Spinal cord (tissue), 10 donors: ENCODE results near the gene LSM8. TPM values are rescaled to one million over a fixed set of nuclear protein-coding genes. Genes with fewer than 3 reads are reported as not detected.
"Not testable (repeated sequence)": the region's sequence is repeated elsewhere in the genome, so short reads cannot be mapped to it uniquely, and the experiment has no call there.

Experiments used
- DNase-seq, 6 donors: peaks; one replicate each; pipeline versions ENCODE4 v3.0.0 to v3.0.0-alpha.2; 2013 to 2015; ENCODE audit warnings: low spot score in 6 of 6, low read depth in 4 of 6
- H3K27ac ChIP-seq: one replicate; pipeline ENCODE4 v1.5.1; 2013; ENCODE audit warnings: low read depth, low read length, control low read depth
- H3K27me3 ChIP-seq: one replicate; pipeline ENCODE4 v1.6.1; 2013; ENCODE audit warnings: low read length; ENCODE audit not compliant: control insufficient read depth, insufficient read depth
- H3K36me3 ChIP-seq: one replicate; pipeline ENCODE4 v1.6.1; 2013; ENCODE audit warnings: low read length; ENCODE audit not compliant: control insufficient read depth, insufficient read depth
- H3K4me1 ChIP-seq: one replicate; pipeline ENCODE4 v1.6.1; 2013; ENCODE audit warnings: low read length; ENCODE audit not compliant: control insufficient read depth, insufficient read depth
- H3K4me3 ChIP-seq: one replicate; pipeline ENCODE4 v1.5.1; 2013; ENCODE audit warnings: low read depth, low read length, control low read depth
- H3K9me3 ChIP-seq: one replicate; pipeline ENCODE4 v1.6.1; 2013; ENCODE audit warnings: low read length; ENCODE audit not compliant: control insufficient read depth, insufficient read depth
- WGBS: methylation state at CpG from one replicate; pipeline ENCODE4 v1.1.5; 2013; ENCODE audit warnings: missing lambda C conversion rate; ENCODE audit not compliant: insufficient coverage; 5-methylcytosine and 5-hydroxymethylcytosine counted together
- long read RNA-seq, 4 donors: transcript quantifications; one replicate each; lab custom pipeline, GENCODE V29; 2026
- polyA plus RNA-seq, 2 donors: library from polyadenylated mRNA; unstranded; fragments of 120-200 nt; gene quantifications; one replicate each; pipeline ENCODE4 v1.2.1, GENCODE V29; 2013; ENCODE audit not compliant: insufficient read length in 2 of 2
- total RNA-seq, 2 donors: library from RNA; depleted of rRNA in 1 of 2; stranded (reverse); fragments of 120-200 nt in 1 of 2; fragments of >200 nt in 1 of 2; gene quantifications; one replicate each; pipeline versions ENCODE4 v1.2.3 to v1.2.4, GENCODE V29; 2013 to 2014
- donor health status: healthy.

The LSM8 gene
- total RNA-seq: 10 to 100 TPM; 47.7 to 48.1 TPM
- polyA plus RNA-seq: 10 to 100 TPM; 41.3 to 43.2 TPM
- long read RNA-seq, donor 1, full-length matches to known transcripts: 40 of 40 reads
- long read RNA-seq, donor 1, partial matches to known transcripts: 0 of 40 reads
- long read RNA-seq, donor 1, other reads (novel, unspliced or antisense): 0 of 40 reads
- long read RNA-seq, donor 2, full-length matches to known transcripts: 11 of 11 reads
- long read RNA-seq, donor 2, partial matches to known transcripts: 0 of 11 reads
- long read RNA-seq, donor 2, other reads (novel, unspliced or antisense): 0 of 11 reads
- long read RNA-seq, donor 3, full-length matches to known transcripts: 23 of 23 reads
- long read RNA-seq, donor 3, partial matches to known transcripts: 0 of 23 reads
- long read RNA-seq, donor 3, other reads (novel, unspliced or antisense): 0 of 23 reads
- long read RNA-seq, donor 4, full-length matches to known transcripts: 113 of 113 reads
- long read RNA-seq, donor 4, partial matches to known transcripts: 0 of 113 reads
- long read RNA-seq, donor 4, other reads (novel, unspliced or antisense): 0 of 113 reads

GRCh38 chr7:118183786-118184564, at the start of gene LSM8:
LSM8 (plus strand) TSS chr7:118184164; CDS start chr7:118184224, 60 bp downstream.
- Histone ChIP-seq H3K36me3 (peaks cover 3% of the 10 kb centered on the region), H3K27me3 (no peaks in the 10 kb centered on the region), H3K4me1 (peaks cover 4% of the 10 kb centered on the region), H3K27ac (peak within 1 kb of the TSS; percentile 94), H3K4me3 (peak within 1 kb of the TSS; percentile 92), H3K9me3 (no peaks in the 10 kb centered on the region)
- under 1% methylated on average over 60 of the region's 62 CpGs for WGBS
- peak; percentile 96 to 100 (median 98) for DNase-seq

DNA sequence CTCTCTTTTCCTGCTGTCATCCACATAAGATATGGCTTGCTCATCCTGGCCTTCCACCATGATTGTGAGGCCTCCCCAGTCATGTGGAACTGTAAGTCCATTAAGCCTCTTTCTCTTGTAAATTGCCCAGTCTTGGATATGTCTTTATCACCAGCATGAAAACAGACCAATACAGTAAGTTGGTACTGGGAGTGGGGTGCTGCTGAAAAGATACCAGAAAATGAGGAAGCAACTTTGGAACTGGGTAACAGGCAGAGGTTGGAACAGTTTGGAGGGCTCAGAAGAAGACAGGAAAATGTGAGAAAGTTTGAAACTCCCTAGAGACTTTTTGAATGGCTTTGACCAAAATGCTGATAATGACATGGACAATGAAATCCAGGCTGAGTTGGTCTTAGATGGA, 49.5 kb upstream of the LSM8 start:
- H3K27ac ChIP-seq, H3K36me3 ChIP-seq, DNase-seq, H3K27me3 ChIP-seq, H3K9me3 ChIP-seq, H3K4me3 ChIP-seq, H3K4me1 ChIP-seq: not testable (repeated sequence)

DNA sequence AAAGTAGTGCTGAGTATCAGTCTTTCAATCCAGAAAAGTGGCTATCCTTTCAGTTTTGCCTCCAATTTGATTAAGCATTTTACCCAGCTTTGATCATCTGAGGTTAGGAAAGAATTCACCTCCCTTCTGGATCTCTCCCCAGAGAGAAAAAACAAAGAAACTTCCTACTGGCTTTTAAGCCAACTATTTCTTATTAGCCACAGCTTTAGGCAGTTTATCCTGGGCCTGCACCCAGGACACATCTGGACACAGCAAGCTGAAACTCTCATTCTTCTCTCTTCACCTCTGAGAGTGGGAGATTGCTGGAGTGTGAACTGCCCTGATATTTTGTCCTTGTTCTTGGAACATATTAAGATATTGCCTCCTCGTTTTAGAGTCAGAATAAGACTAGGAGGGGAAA, 43.5 kb upstream of the LSM8 start:
- DNase-seq: peak in 1 of 6 donors; percentile 7
- Histone ChIP-seq H3K36me3 (no peaks in the 10 kb centered on the region), H3K27ac (no peak overlapping the region), H3K4me3 (no peak overlapping the region), H3K4me1 (no peaks in the 10 kb centered on the region), H3K27me3 (no peaks in the 10 kb centered on the region), H3K9me3 (no peaks in the 10 kb centered on the region)
- no CpG with 5 or more reads among the region's 1 CpG for WGBS

DNA sequence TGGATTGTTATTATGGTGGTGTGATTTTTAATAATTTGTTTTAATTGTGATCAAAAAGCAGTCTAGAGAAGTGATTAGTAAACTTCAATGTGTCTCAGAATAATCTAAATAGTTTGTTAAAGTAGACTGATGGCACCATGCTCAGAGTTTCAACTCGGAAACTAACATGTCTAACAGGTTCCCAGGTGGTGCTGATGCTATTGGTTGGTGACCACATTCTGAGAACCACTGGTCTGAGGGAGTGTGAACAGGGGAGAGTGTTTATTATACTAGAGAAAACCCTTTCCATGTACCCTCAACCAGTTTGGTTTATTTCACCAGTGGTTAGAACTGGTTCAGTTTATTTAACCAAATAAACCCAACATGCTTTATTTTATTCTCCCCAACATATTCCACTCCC, 42.0 kb upstream of the LSM8 start:
- WGBS: no CpG with 5 or more reads among the region's 1 CpG
- H3K9me3 ChIP-seq: no peaks in the 10 kb centered on the region
- H3K27ac ChIP-seq: no peak overlapping the region
- H3K4me1 ChIP-seq: no peaks in the 10 kb centered on the region
- H3K36me3 ChIP-seq: no peaks in the 10 kb centered on the region
- H3K4me3 ChIP-seq: no peak overlapping the region
- H3K27me3 ChIP-seq: no peaks in the 10 kb centered on the region
- no peak for DNase-seq

- 81% methylated on average over 2 of the region's 2 CpGs for WGBS
Observed at GRCh38 chr7:118148930-118149329, 35.0 kb upstream of the LSM8 start.

DNA sequence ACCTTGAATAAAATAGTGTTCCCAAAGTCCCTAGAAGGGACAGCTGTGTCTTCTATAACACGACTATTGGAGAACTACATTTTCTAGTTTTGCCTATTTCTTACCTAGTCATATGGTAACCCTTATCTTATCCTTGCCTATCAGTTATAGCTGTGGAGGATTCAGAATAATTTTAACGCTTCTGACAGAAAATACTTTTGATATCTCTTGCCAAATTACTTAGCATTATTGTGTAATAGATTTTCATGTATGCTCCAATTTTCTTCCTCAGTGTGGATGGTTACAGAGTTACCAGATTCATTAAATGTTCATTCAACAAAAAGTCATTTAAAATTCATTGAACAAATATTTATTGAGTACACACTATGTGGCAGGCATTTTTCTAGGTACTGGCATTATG, 34.6 kb upstream of the LSM8 start:
- WGBS: no CpG with 5 or more reads among the region's 2 CpGs
- Histone ChIP-seq H3K4me3 (no peak overlapping the region), H3K36me3 (no peaks in the 10 kb centered on the region)

More at GRCh38 chr7:118148930-118149329, 35.0 kb upstream of the LSM8 start:
- H3K27ac ChIP-seq: no peak overlapping the region
- no peak overlapping the region for H3K4me3 ChIP-seq
- no peaks in the 10 kb centered on the region for H3K27me3 ChIP-seq
- H3K36me3 ChIP-seq: no peaks in the 10 kb centered on the region
- no peaks in the 10 kb centered on the region for H3K4me1 ChIP-seq
- no peaks in the 10 kb centered on the region for H3K9me3 ChIP-seq
- DNase-seq: no peak

DNA sequence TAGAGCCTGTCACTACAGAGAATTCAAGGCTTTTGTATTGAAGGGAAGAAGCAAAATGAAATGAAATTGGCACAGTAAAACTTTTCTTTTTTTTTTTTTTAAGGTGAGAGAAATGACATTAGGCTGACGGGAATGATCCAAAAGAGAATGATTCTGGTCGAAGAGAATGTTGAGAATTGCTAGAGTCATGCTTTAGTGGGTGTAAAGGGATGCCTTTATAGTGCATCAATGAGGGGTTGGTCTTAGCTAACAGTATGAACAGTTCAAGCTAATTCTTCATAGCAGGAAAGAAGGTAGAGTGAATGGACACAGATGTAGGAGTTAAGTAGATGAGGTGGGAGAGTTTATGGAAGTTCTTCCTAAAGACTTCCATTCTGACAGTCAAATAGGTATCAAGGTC, 32.3 kb upstream of the LSM8 start:
- DNase-seq: no peak
- Histone ChIP-seq H3K27ac (no peak overlapping the region), H3K4me3 (no peak overlapping the region), H3K27me3 (no peaks in the 10 kb centered on the region), H3K4me1 (no peaks in the 10 kb centered on the region), H3K36me3 (no peaks in the 10 kb centered on the region), H3K9me3 (no peaks in the 10 kb centered on the region)
- 87% methylated on average over 2 of the region's 2 CpGs for WGBS

More for the DNA sequence above, 34.6 kb upstream of the LSM8 start:
- H3K4me1 ChIP-seq: no peaks in the 10 kb centered on the region
- H3K27ac ChIP-seq: no peak overlapping the region
- H3K9me3 ChIP-seq: no peaks in the 10 kb centered on the region
- DNase-seq: no peak
- H3K27me3 ChIP-seq: no peaks in the 10 kb centered on the region

DNA sequence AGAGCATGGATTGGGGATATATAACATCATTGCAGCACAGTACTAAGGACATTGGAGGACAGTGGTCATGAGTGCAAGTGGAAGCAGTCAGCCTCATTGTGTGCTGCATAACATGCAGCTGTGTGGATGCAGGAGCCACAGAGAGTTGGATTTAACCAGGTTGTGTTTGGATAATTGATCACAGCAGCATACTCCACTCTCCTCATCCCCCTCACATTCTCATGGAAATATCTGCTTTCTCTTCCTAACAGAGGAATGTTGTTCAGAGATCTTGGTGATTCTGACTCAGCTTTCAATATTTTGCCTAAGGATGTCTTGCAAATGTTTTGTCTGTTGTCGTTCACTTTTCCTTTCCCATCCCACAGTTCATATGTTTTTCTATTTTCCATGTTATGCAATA, 31.8 kb upstream of the LSM8 start:
- H3K4me3 ChIP-seq: no peak overlapping the region
- WGBS: no CpG with 5 or more reads among the region's 1 CpG
- H3K27ac ChIP-seq: no peak overlapping the region
- H3K27me3 ChIP-seq: no peaks in the 10 kb centered on the region
- H3K36me3 ChIP-seq: no peaks in the 10 kb centered on the region
- no peak for DNase-seq
- no peaks in the 10 kb centered on the region for H3K4me1 ChIP-seq
- no peaks in the 10 kb centered on the region for H3K9me3 ChIP-seq

- Histone ChIP-seq H3K36me3 (no peaks in the 10 kb centered on the region), H3K4me1 (no peaks in the 10 kb centered on the region), H3K27ac (no peak overlapping the region), H3K4me3 (no peak overlapping the region), H3K9me3 (no peaks in the 10 kb centered on the region), H3K27me3 (no peaks in the 10 kb centered on the region)
- no peak for DNase-seq
Observed at GRCh38 chr7:118152654-118153053, 31.3 kb upstream of the LSM8 start.
